HG03175 (cell line): ENCODE data around the gene IBA57.
A peak's percentile ranks its signal among the peaks of the same experiment; 100 is the strongest.

Experiments
- ATAC-seq: cut with Tn5 transposase; IDR thresholded peaks from one replicate; pipeline ENCODE4 v1.9.1; 2021; ENCODE audit warnings: mild to moderate bottlenecking, moderate library complexity; ENCODE audit not compliant: unreplicated experiment

Gene IBA57

DNA sequence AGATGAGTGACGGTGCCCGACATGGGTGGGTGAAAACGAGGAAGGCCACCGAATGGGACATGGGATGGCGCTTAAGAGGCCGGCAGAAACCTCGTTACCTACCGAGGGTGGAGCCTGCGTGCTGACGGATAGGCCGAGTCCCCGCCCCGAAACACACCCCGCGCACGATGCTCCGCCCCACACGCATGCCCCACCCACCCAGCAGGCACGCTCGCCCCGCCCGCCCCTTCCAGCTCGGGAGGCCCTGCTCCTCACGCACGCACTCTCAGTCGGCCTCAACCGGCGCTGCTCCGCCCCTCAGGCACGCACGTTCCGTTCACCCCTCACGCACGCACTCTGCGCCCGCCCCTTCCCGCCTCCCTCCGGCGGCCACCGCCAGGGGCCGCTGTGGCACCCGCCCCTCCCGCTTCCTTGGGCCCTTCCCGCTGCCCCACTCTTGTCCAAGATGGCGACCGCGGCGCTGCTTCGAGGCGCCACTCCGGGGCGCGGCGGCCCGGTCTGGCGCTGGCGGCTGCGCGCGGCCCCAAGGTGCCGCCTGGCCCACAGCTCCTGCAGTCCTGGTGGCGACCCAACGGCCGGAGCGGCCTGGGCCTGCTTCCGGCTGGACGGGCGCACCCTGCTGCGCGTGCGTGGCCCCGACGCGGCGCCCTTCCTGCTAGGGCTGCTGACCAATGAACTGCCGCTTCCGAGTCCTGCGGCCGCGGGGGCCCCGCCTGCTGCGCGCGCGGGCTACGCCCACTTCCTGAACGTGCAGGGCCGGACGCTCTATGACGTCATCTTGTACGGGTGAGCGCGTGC is at the start of gene IBA57:
TSS of gene IBA57 (plus strand) at position 433 of the 798 bp plus-strand sequence. CDS start at position 446, 13 bp downstream.
- peak; percentile 81 for ATAC-seq

DNA sequence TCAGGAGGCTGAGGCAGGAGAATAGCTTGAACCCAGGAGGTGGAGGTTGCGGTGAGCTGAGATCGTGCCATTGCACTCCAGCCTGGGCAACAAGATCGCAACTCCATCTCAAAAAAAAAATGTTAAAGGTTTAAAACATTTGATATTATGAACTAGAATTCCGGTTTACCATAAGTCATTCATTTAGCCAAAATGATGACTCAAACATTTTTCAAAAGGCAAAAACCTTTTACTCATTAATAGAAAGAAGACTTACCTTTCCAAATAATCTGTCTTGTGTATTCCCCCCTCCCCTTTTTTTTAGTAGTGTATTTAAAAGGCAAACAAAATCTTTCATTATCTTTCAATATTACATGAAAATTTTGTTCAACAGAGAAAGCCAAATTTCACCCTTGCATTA is 48.3 kb upstream of the IBA57 start:
- no peak for ATAC-seq

DNA sequence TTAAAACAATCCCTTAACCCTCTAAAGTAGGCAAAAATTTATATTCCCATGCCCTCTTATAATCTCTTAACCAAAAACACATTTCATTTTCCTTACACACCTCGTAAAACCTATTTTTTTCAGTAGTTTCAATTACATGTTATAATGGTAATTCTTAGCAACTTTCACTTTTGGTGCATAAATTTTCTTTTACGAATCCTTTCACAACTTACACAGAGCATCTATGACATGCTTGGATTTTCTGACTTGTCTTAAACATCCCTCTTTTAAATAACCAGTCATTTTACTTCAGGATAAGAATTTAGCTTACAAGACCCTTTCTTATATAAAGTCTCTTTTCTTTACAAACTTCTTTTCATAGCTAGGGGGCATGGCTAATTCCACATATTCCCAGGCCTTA is 47.6 kb upstream of the IBA57 start:
- ATAC-seq: no peak

DNA sequence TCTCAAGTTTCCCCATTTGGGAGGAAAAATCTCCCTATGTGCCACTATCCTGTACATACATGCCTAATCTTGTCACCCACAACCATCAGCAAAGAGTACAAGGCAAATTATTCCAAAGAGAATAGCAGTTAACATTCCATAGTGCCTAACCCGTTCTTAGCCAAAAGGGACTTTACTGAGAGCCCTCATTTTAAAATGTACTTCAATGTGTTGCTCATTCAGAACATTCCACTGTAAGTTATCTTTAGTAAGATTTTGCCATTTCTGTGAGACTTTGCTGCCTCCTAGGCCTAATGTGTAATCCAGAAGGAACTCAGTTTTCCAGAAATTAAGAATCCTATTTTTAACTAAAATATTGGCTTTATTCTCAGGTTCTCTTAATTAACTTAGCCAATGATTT is 45.3 kb upstream of the IBA57 start:
- no peak for ATAC-seq

DNA sequence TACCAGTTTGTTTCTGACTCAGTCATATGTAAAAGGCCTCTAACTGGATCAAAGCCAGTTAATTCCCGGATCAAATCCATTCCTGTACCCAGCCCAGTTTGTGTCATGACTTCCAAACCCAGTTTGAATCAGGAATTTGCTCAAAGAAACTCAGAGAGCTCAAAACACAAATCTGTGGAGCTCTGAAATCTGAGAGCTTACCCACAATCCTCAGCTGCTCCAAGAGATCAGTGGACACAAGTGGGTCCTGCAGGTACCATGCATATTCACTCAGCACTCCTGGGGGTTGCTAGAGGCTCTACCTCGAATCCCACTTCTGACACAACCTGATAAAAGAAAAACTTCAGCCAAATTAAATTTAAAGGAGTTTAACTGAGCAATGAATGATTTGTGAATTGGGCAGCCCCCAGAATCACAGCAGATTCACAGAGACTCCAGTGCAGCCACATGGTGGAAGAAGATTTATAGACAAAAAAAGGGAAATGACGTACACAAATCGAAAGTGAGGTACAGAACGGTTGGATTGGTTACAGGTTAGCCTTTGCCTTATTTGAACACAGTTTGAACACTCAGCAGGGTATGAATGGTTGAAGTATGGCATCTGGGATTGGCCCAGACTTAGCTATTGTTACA is 44.6 kb upstream of the IBA57 start:
- no peak for ATAC-seq

DNA sequence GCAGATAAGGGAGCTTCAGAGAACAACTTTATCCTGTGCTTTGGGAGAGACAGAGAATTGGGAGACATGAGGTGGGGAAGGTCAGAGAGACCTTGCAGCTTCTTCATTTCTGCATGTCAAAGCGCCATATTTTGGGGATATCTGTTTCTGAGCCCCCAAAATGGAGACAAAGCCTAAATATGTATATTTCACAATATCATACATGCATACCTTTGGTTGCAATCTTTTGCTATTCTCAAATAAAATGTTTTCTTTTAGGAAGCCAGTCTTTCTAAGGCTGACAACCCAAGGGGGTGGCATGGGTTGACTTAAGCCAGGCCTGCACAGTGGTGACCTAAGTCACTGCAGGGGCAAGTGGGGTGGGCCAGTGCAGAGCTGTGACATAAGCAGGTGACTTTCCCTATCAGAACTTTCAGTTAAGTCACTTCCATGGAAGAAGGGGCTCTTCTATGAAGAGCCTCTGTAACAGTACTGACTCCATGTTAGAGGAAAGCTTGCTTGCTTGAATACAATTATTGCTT is 42.6 kb upstream of the IBA57 start:
- no peak for ATAC-seq

DNA sequence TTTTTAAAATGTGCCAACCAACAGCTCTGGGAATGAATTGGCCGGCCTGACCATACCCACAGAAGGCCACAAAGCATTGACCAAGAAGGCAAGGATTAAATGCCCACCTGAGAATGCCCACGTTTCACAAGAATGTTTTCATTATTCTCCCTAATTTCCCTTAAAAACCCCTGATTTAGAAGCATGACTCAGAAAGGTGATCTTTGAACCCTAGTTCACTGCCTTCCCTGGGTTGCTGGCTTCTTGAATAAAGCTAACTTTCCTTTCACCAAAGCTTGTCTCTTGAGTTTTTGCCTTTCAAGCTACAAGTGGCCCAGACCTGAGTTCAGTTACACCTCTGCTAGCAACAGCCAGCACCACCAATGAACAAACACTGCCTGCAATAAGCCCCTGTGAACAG is 42.1 kb upstream of the IBA57 start:
- ATAC-seq: no peak

DNA sequence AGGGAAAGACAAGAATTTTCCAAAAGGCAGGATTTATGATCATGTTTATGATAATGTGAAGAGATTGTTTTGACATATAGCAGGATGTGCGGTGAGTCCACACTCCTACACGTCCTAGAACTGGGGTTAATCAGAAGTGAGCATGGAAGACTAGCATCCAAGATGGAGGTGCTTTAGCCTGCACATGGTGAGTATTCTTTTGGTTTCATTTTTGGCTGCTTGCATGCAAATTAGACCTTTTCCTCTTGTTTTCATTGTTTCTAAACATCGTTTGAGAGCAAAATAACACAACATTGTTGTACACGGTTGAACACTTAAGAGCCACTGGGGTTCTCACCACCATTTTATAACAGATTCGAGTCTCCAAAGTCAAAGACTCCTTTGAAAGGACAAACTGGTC is 40.4 kb upstream of the IBA57 start:
- no peak for ATAC-seq

DNA sequence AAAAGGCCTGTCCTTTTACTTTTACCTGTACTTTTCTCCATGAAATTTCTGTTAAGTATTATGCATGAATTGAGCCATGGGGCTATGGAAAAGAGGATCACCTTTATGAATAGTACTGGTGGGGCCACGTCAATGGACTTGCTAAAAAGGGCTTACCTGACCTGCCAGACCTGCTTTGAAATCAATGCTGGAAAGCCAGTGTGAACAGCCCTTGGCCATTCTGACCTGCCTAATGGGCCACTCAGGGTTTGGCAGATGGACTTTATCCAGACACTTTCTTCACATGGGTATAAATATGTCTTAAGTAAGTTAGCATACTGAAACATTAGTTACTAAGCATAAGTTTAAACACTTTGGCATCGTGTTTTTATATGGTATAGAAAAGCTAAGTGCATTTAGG is 33.8 kb upstream of the IBA57 start:
- ATAC-seq: no peak

DNA sequence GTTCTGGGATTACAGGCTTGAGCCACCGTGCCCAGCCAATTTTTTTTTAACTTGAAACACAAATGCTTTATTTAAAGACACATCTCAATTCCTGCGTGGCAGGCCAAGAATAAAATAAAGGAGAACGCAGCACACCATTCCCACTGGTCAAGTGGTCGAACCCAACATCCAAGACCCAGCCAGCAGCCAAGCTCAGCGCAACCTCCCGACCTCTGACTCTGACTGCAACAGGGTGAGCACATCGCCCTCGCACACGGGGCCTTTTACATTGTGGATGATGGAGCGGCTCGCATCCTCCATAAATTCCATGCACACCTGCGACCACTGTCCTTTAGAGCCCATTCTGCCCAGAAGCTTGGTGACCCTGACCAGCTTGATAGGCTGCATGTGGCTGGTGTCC is 31.0 kb upstream of the IBA57 start:
- no peak for ATAC-seq

DNA sequence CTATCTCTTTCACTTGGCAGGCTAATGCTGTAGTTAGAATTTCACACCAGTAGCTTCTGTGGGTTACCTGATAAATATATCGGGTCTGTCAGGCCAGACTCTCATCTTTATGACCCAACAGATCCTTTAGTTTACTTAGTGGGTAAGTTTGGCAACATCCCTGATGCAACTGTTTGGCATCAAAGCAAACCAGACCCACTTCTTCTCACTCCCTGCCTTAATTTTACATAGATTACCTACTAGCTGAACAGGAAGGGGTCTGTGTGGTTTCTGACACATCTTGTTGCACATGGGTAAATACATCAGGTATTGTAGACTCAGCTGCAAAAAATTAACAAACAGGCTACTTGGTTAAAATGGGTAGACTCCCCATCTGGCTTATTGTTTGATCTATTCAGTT is 28.7 kb upstream of the IBA57 start:
- no peak for ATAC-seq

DNA sequence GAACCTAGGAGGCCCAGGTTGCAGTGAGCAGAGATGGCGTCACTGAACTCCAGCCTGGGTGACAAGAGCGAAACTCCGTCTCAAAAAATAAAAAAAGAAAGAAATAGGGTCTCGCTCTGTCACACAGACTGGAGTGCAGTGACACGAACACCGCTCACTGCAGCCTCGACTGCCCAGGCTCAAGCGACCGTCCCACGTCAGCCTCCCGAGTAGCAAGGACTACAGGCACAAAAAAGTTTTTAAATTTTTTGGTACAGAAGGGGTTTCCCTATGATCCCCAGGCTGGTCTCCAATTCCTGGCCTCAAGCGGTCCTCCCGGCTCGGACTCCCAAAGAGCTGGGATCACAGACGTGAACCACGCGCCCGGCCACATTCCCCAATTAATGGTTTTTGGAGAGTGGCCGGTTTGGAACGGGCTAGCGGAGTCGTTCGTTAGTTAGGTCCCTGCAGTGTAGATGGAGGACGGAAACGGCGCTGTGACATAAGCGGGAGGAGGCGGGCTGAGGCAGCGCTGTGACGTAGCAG is 26.1 kb upstream of the IBA57 start:
- no peak for ATAC-seq

DNA sequence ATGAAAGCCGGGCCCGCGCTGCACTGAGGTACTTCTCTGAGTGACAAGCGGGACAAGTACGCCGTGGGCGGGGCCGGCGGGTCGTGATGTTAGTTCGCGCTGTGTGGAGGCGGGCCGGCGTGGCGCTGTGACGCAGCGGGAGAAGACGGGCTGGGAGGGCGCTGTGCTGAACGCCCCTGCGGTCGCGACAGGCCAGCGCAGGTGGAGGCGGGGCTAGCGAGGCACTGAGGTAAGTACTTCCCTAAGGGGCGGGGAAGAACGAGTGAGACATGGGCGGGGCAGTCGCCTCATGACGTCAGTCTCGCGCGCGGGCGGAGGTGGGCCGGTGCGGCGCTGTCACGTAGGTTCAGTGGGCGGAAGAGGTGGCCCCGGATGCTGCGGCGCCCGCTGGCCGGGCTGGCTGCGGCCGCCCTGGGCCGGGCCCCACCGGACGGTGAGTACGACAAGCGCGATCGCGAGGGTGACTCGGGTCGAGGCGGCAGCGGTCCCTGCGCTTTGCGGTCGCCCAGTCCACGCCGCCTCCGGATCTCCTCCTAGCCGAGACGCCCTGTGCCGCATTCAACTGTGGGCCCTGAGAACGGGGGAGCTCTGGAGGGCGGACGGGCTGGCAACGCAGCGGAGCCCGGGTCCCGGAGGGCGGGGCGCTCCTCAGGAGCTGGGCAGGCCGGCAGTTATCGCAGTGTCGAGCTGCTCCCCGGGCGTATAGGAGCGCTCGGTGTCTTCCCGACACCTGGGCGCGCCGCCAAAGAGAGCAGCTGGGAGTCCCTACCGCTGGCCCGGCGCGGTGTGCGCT is 25.5 kb upstream of the IBA57 start, which contains the start of gene GUK1:
TSS of gene GUK1 (plus strand) at position 349 of the 793 bp plus-strand sequence. CDS start at position 373, 24 bp downstream.
- peak; percentile 89 for ATAC-seq

DNA sequence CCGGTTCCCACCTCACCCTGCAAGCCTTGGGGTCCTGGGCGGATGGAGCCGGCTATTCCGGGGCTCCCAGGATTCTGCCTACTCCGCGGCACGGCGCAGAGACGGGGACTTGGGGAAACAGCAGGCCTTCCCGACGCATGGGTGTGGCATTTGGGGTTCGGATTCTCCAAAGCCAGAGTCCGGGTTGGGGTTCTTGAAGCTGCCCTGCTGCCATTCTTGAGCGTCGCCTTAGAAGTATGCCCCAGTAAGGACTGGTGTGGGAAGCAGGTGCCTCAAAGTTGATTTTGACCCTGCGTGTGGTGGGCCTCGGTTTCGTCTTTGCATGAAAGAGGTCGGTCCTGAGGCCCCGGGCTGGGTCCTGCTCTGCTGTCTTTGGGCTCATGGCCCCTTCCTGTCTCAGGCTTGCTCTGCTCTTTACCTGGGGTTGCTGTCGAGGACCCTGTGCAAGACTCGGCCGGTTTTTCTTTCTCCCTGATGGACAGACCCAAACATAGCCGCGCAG is 24.8 kb upstream of the IBA57 start:
- ATAC-seq: no peak

DNA sequence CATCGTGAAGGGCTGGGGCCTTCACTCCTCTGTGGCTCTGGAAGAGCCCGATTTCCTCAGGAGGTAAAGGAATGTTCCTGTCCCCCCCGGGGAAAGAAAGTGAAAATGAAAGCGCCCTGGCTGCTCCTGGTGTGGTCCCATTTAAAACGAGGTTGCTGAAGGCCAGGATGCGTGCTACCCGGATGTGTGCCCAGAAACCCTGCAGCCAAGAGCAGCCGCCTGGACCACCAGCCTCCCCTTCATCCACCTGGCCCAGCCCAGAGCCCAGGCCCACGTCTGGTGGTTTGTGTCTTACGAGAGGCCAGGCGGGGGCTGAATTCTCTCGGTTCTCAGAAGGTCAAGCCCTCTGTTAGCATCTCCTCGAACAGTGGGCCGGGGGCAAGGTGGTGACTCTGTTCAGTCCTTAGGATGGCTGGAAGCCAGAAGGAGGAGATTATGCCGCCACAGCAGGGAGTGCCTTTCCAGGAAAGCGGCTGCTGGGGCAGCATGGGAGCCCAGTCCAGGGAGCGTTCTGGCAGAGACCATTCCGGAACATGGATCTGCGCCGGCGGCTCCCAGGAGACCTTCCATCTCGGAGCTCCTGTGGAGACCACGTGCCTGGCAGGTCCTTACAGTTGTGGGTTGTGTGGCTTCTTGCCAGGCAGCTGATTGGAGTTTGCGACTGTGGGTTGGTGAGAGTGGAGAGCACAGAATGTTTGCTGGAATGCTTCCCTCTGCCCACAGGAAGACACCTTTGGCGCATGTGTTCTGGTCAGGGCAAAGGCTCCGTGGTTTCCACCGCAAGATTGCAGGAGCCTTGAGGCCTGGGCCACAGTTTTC is 24.2 kb upstream of the IBA57 start:
- no peak for ATAC-seq

DNA sequence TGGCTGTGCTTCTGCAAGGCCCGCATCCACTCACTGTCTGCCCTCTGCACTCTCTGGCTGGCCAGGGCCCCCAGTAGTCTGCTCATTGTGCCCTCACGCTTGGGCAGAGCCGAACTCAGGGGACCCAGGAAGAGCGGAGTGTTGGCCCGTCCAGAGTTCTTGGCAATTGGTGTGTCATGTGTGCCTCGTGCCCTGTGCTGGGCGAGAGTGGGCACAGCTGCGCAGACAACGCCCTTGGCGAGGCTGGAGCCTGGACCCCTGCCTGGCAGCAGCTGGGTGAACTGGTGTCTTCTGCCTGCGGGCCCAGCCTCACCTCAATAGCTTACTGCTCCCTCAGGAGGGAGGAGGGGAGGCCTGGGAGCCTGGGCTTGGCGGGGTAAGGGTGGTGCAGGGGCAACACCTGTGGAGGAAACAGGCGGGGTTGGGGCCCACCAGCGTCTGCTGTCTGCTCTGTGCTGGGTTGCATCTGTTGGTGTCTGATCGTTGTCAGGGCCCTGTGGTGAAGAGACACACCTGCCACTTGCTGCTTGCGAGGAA is 23.4 kb upstream of the IBA57 start:
- ATAC-seq: no peak

DNA sequence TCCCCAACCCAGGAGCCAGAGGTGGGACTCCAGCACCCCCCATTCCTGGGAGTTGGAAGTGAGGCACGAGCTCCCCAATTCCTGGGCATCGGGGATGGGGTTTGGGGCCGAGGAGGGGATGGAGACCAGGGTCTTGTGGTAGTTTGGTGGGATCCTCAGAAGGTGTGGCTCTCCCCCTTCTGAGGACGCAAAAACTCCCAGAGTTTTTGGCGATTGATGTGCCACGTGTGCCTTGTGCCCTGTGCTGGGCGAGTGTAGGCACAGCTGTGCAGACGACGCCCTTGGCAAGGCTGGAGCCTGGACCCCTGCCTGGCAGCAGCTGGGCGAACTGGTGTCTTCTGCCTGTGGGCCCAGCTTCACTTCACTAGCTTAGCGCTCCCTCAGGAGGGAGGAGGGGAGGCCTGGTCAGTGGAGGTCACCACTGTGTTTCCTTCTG is 22.9 kb upstream of the IBA57 start:
- ATAC-seq: no peak

DNA sequence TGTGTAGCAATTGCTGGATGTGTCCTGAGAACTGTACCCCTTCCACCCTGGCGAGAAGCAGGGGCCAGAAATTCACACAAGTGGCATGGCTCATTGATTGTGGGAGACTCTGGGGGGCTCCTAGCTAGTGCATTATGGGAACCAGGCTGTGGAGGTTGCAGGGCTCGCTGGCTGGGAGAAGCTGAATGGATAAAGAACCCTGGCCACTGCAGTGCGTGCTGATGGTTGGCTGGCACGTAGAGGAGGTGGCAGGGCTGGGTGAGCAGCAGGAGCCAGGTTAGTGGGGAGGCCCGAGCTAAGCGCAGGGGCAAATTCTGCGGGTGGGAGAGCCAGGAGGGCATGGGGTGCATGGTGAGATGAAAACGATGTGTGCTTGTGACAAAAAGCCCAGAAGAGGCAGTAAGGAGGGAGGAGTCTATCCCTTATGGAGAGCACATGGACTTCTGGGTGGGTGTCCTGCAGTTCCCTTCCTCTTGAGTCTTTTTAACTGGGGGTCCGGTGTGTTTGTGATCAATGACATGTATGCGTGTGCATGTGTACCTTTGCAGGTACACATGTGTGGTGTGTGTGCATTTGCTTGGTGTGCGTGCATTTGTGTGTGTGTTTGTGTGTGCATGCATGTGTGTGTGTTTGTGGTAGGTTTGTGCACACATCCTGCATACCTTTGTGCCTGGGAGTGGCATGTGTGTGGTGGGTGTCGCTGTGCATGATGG is 22.0 kb upstream of the IBA57 start:
- no peak for ATAC-seq
